Measurements from ENCODE around the gene RBM34.
"Not testable (repeated sequence)": the region's sequence is repeated elsewhere in the genome, so short reads cannot be mapped to it uniquely, and the experiment has no call there.

Gene RBM34

GRCh38 chr1:235112297-235113182 lies 48.5 kb downstream of the RBM34 start:
- DNase-seq (ENCODE audit: low read depth in 2 of 2) = no peak

- no peak for DNase-seq (ENCODE audit: low read depth in 2 of 2)
Observed at GRCh38 chr1:235111107-235111506, 49.9 kb downstream of the RBM34 start.

GRCh38 chr1:235108876-235109275 lies 52.2 kb downstream of the RBM34 start:
- no peak for DNase-seq (ENCODE audit: low read depth in 2 of 2)

- no peak for DNase-seq (ENCODE audit: low read depth in 2 of 2)
Observed at GRCh38 chr1:235108185-235108593, 52.9 kb downstream of the RBM34 start.

GRCh38 chr1:235107368-235108184 lies 53.5 kb downstream of the RBM34 start:
- no peak for DNase-seq (ENCODE audit: low read depth in 2 of 2)

GRCh38 chr1:235106457-235106856 lies 54.6 kb downstream of the RBM34 start:
- no peak for DNase-seq (ENCODE audit: low read depth in 2 of 2)

GRCh38 chr1:235105051-235106043 lies 55.7 kb downstream of the RBM34 start:
- DNase-seq (ENCODE audit: low read depth in 2 of 2) = no peak

GRCh38 chr1:235102993-235103411 lies 58.0 kb downstream of the RBM34 start:
- DNase-seq (ENCODE audit: low read depth in 2 of 2) = no peak

- DNase-seq (ENCODE audit: low read depth in 2 of 2) = no peak
Observed at GRCh38 chr1:235102259-235102582, 58.8 kb downstream of the RBM34 start.

- no peak for DNase-seq (ENCODE audit: low read depth in 2 of 2)
Observed at GRCh38 chr1:235101558-235102258, 59.3 kb downstream of the RBM34 start.

GRCh38 chr1:235100194-235100772 lies 60.8 kb downstream of the RBM34 start:
- DNase-seq (ENCODE audit: low read depth in 2 of 2) = no peak

- no peak for DNase-seq (ENCODE audit: low read depth in 2 of 2)
Observed at GRCh38 chr1:235098991-235099390, 62.1 kb downstream of the RBM34 start.

GRCh38 chr1:235098547-235098946 lies 62.5 kb downstream of the RBM34 start:
- DNase-seq (ENCODE audit: low read depth in 2 of 2) = no peak

- not testable (repeated sequence) for DNase-seq (ENCODE audit: low read depth in 2 of 2)
Observed at GRCh38 chr1:235097501-235097900, 63.5 kb downstream of the RBM34 start.

GRCh38 chr1:235095938-235096562 lies 65.0 kb downstream of the RBM34 start:
- no peak for DNase-seq (ENCODE audit: low read depth in 2 of 2)

- DNase-seq (ENCODE audit: low read depth in 2 of 2) = no peak
Observed at GRCh38 chr1:235093696-235094592, 67.1 kb downstream of the RBM34 start.

- DNase-seq (ENCODE audit: low read depth in 2 of 2) = no peak
Observed at GRCh38 chr1:235093013-235093695, 67.9 kb downstream of the RBM34 start.

- DNase-seq (ENCODE audit: low read depth in 2 of 2) = not testable (repeated sequence)
Observed at GRCh38 chr1:235092415-235092814, 68.6 kb downstream of the RBM34 start.

- not testable (repeated sequence) for DNase-seq (ENCODE audit: low read depth in 2 of 2)
Observed at GRCh38 chr1:235092045-235092406, 69.0 kb downstream of the RBM34 start.

Measured in fibroblast of skin of left biceps (primary cell).